IPS DF 6.9 (cell line): ENCODE data around the gene TEX29.

Experiments
- DNase-seq: peaks from one replicate; pipeline ENCODE4 v3.0.0-alpha.2; 2013; ENCODE audit warnings: low read depth, low spot score
- H3K27ac ChIP-seq: one replicate; pipeline ENCODE4 v1.5.1; 2013; ENCODE audit warnings: low read length, control low read depth
- H3K27me3 ChIP-seq: 2 replicates; pipeline ENCODE4 v1.6.1; 2013; ENCODE audit warnings: mild to moderate bottlenecking, low read length; ENCODE audit not compliant: control insufficient read depth, insufficient read depth
- H3K36me3 ChIP-seq: 2 replicates; pipeline ENCODE4 v1.6.1; 2013; ENCODE audit warnings: low read length; ENCODE audit not compliant: control insufficient read depth, insufficient read depth
- H3K4me1 ChIP-seq: 2 replicates; pipeline ENCODE4 v1.6.1; 2013; ENCODE audit warnings: low read length; ENCODE audit not compliant: control insufficient read depth, insufficient read depth
- H3K4me3 ChIP-seq: 2 replicates; pipeline ENCODE4 v1.5.1; 2013; ENCODE audit warnings: mild to moderate bottlenecking, low read length
- H3K9me3 ChIP-seq: 2 replicates; pipeline ENCODE4 v1.6.1; 2013; ENCODE audit warnings: low read length, inconsistent platforms; ENCODE audit not compliant: control insufficient read depth, insufficient read depth
- WGBS: extraction: QIAGEN DNeasy Blood & Tissue Kit; methylation state at CpG from one replicate; pipeline ENCODE4 v1.1.7; 2013; ENCODE audit warnings: mixed read lengths, missing lambda C conversion rate; ENCODE audit not compliant: insufficient read length, insufficient coverage; 5-methylcytosine and 5-hydroxymethylcytosine counted together

TEX29 gene

DNA sequence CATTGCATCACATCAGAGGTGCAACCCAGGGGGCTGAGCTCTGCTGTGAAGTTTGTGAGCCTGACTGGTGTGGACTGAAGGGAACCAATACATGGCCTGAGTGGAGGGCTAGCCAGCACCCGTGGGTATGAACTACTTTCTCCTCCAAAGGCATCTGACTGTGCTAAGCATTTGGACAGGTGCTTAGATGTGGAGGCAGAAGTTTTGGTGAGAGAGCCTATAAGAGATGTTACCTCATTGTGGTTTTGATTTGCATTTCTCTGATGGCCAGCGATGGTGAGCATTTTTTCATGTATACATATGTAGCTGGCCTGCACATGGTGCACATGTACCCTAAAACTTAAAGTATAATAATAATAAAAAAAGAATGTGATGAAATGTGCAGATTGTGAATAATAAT is 46.9 kb downstream of the TEX29 start:
- Histone ChIP-seq H3K4me1 (no peaks in the 10 kb centered on the region), H3K27me3 (no peaks in the 10 kb centered on the region), H3K36me3 (no peaks in the 10 kb centered on the region), H3K4me3 (no peak overlapping the region), H3K9me3 (no peaks in the 10 kb centered on the region), H3K27ac (no peak overlapping the region)
- DNase-seq: no peak
- WGBS: no CpG with 5 or more reads among the region's 2 CpGs

DNA sequence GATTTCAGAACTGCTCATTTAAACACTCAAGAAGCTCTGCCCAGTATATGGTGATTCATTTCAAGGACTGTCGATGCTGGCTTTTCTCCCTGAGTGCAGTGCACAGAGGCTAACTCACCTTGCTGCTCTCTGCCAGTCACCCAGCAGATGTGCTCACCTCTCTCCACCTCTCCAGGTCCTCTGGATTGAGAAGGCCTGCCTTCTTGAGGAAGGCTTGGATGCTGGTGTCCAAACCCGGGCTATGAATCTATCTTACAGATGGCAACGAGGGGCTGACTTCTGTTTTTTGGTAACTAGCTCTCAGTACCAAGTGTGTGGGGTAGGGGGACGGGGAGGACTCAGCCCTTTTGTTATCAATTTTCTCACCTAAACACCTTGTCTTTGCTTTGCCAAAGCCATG is 47.6 kb downstream of the TEX29 start:
- no CpG with 5 or more reads among the region's 4 CpGs for WGBS
- H3K4me1 ChIP-seq: no peaks in the 10 kb centered on the region
- H3K9me3 ChIP-seq: no peaks in the 10 kb centered on the region
- no peak for DNase-seq
- H3K36me3 ChIP-seq: no peaks in the 10 kb centered on the region
- no peak overlapping the region for H3K4me3 ChIP-seq
- H3K27ac ChIP-seq: no peak overlapping the region
- H3K27me3 ChIP-seq: no peaks in the 10 kb centered on the region

DNA sequence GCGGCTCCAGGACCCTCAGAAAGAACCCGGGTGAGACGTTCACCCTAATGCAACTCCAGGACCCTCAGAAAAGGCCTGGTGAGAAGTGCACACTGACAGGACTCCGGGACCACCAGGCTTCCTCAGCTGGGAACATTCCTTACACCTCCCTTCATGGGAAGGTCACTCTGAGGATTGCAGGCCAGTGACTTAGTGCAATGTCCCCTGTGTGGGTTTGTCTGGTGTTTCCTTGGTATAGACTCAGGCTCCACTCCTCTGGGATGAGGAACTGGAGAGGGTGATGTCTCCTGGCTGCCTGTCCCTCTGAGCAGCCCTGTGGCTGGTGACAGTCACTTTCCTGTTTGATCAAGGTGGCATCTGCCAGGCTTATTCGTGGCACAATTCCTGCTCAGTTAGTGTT is 49.7 kb downstream of the TEX29 start:
- Histone ChIP-seq H3K4me3 (no peak overlapping the region), H3K27ac (no peak overlapping the region), H3K9me3 (no peaks in the 10 kb centered on the region), H3K4me1 (no peaks in the 10 kb centered on the region; the same call in 1 of the 2 replicates), H3K36me3 (no peaks in the 10 kb centered on the region), H3K27me3 (no peaks in the 10 kb centered on the region)
- no peak for DNase-seq
- WGBS: no CpG with 5 or more reads among the region's 5 CpGs

DNA sequence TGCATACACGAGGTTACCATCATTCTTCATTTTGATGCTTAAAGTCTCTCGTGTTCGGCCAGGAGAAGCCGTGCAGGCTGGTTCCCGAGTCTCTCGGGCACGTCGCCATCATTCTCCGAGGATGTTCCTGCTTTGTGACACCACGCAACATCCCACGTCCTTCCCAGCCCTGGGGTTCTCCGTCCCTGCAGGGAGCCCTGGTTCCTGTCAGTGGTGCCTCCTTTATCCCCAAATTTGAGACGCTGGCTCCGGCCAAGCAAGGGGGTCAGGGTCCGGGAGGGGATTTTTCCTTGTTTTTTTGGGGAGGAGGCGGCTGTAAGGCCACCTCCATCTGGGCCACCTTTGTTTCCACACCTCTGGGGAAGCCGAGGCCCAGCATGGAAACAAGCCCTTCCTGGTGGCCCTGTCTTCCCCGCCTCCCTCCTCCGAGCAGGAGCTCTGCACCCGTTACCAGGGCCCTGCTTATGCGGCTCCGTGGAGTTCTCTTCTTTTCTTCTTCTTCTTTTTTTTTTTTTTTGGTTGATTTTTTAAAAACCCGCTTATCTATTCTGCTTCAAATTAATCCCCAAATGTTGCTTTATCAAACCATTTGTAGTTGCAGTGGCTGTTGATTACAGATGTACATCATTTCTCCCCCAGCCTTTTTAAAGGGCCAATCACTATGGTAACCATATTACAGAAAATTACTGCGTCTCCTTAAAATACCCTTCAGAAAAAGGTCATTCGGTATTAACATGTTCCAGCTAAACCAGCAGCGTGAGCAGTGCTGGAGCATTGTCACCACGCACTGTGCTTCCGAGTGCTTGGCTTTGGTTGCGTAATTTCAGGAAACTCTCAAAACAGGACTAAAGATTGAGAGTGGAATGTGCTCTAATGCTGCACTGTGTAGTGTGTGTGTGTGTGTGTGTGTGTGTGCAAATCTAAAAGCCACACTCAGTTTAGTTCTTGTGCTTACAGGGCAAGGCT is 50.4 kb downstream of the TEX29 start:
- Histone ChIP-seq H3K9me3 (no peaks in the 10 kb centered on the region), H3K36me3 (no peaks in the 10 kb centered on the region), H3K27me3 (no peaks in the 10 kb centered on the region), H3K4me1 (no peaks in the 10 kb centered on the region; the same call in 1 of the 2 replicates), H3K4me3 (no peak overlapping the region), H3K27ac (no peak overlapping the region)
- no peak for DNase-seq
- WGBS: no CpG with 5 or more reads among the region's 29 CpGs

DNA sequence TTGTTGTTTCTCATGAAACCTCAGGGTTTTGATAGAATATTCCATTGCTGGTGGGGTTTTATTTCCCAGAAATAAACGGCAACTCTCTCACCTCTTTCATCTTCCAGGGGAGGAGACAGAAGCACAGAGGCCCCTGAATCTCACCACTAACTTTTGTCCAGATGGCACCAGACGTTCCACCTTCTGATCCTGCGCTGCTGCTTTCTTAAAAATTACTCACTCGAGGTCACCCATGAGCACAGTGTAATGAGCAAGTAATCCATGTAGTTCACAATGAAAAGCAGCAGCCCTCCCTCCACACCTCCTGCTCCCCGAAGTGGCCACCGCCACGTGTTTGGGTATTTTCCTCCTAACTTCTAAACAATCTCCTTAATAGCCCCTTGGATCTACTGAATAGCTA is 51.3 kb downstream of the TEX29 start:
- Histone ChIP-seq H3K27me3 (no peaks in the 10 kb centered on the region), H3K9me3 (no peaks in the 10 kb centered on the region)

DNA sequence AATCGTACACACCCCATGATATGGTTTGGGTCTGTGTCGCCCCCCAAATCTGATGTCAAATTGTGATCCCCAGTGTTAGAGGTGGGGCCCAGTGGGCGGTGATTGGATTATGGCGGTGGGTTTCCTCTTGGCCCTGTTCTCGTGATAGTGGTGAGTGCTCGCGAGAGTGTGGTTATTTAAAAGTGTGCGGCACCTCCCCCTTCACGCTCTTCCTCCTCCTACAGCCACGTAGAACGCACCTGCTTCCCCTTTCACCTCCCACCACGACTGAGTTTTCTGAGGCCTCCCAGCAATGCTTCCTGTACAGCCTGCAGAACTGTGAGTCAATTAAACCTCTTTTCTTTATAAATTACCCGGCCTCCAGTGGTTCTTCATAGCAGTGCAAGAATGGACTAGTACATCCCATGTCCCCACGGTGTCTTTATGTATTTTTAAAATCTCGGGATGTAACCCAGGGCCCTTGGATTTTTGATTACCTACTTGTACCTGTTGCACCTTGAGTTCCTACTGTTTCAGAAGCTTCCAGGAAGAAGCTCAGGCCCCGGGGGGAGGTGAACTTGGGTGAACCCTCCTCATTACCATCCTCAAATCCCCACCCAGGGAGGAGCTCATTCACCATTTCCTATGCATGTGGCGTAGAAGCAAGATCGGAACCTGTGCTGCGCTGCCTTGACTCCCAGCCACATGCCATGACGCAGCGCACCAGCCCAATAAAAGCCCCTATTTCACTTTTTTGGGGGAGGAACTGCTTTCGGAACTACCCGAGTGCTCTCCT is 52.4 kb downstream of the TEX29 start:
- no peaks in the 10 kb centered on the region for H3K9me3 ChIP-seq
- no peak for DNase-seq
- H3K4me1 ChIP-seq: no peaks in the 10 kb centered on the region; the same call in 1 of the 2 replicates
- H3K4me3 ChIP-seq: no peak overlapping the region
- H3K27me3 ChIP-seq: no peaks in the 10 kb centered on the region
- no CpG with 5 or more reads among the region's 23 CpGs for WGBS
- H3K27ac ChIP-seq: no peak overlapping the region
- H3K36me3 ChIP-seq: no peaks in the 10 kb centered on the region

More for the DNA sequence above, 51.3 kb downstream of the TEX29 start:
- Histone ChIP-seq H3K4me1 (no peaks in the 10 kb centered on the region; the same call in 1 of the 2 replicates), H3K4me3 (no peak overlapping the region), H3K27ac (no peak overlapping the region), H3K36me3 (no peaks in the 10 kb centered on the region)
- WGBS: no CpG with 5 or more reads among the region's 7 CpGs
- DNase-seq: no peak

DNA sequence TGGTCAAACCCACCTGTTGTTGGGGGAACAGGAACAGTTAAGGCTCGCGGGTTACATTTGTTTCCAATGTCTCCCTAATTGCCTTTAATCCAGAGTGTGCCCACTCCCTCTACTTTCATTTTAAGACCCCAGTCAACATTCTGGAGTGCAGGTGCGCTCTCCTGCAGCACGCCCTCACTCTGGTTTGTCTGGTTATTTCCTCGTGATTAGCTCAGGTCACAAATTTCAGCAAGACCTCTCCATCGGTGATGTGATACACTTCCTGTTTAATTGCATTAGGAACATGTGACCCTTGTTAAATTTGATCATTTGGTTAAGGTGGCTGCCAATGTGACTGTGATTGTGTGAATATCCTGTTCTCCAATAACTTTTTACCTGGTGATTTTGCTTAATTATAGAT is 53.0 kb downstream of the TEX29 start:
- no peak overlapping the region for H3K27ac ChIP-seq
- H3K27me3 ChIP-seq: no peaks in the 10 kb centered on the region
- no CpG with 5 or more reads among the region's 6 CpGs for WGBS
- no peak for DNase-seq
- H3K9me3 ChIP-seq: no peaks in the 10 kb centered on the region
- H3K36me3 ChIP-seq: no peaks in the 10 kb centered on the region
- H3K4me3 ChIP-seq: no peak overlapping the region
- no peaks in the 10 kb centered on the region; the same call in 1 of the 2 replicates for H3K4me1 ChIP-seq

DNA sequence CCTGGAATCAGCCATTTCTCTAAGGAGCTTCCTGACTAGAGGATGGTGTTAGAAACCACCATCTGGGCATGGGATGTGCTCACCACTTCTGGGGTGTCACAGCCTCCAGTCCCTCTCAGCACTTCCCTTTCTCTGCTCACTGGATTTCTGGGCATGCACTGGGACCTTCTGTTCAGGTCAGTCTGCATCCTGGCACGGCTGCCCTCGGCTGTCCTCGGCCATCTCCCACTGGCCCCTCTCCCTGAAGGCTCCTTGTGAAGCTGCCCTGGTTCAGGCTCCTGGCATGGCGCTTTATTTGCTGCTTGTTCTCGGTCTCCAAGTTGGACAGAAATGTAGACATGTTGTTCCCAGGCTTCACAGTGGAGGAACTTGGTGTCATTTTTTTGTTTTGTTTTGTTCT is 60.0 kb downstream of the TEX29 start:
- Histone ChIP-seq H3K27ac (no peak overlapping the region), H3K27me3 (no peaks in the 10 kb centered on the region), H3K4me3 (no peak overlapping the region), H3K36me3 (no peaks in the 10 kb centered on the region; the same call in 1 of the 2 replicates), H3K4me1 (no peaks in the 10 kb centered on the region), H3K9me3 (no peaks in the 10 kb centered on the region)
- WGBS: no CpG with 5 or more reads among the region's 5 CpGs
- DNase-seq: no peak

DNA sequence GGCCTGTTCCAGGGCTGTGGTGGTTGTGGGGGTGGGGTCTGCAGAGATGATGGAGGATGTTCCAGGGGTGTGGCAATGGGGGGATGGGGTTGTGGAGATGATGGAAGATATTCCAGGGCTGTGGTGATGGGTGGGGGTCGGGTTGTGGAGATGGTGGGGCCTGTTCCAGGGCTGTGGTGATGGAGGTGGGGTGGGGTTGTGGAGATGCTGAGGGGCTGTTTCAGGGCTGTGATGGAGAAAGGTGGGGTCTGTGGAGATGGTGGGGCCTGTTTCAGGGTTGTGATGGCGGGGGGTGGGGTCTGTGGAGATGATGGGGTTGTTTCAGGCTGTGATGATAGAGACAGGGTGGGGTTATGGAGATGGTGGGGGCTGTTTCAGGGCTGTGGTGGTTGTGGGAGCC is 62.0 kb downstream of the TEX29 start:
- Histone ChIP-seq H3K4me1 (no peaks in the 10 kb centered on the region), H3K4me3 (no peak overlapping the region), H3K36me3 (no peaks in the 10 kb centered on the region; the same call in 1 of the 2 replicates), H3K9me3 (no peaks in the 10 kb centered on the region), H3K27me3 (no peaks in the 10 kb centered on the region), H3K27ac (no peak overlapping the region)
- no peak for DNase-seq
- 100% methylated on average over 1 of the region's 2 CpGs for WGBS

DNA sequence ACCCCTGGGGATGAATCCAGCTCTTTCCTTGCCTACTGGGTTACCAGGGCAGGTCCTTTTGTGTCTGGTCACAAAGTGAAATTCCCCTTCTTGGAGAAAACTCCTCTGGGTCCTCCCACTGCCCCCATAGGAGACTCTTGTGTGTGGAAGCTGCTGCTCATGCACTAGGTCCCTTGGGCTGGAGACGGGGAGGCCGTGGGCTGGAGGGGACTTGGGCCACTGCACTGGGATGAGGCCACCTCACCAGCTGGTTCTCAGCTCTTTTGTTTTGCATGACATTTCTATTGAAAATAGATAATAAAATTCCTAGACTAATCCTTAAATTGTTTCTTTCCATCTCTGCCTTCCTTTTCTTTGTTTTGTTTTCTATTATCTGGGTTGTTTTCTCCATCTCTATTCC is 62.4 kb downstream of the TEX29 start:
- no peaks in the 10 kb centered on the region for H3K4me1 ChIP-seq
- H3K4me3 ChIP-seq: no peak overlapping the region
- DNase-seq: no peak
- H3K9me3 ChIP-seq: no peaks in the 10 kb centered on the region
- H3K27me3 ChIP-seq: no peaks in the 10 kb centered on the region
- H3K27ac ChIP-seq: no peak overlapping the region
- H3K36me3 ChIP-seq: no peaks in the 10 kb centered on the region; the same call in 1 of the 2 replicates
- WGBS: no CpG with 5 or more reads among the region's 2 CpGs
